DMS53 (cell line): ENCODE results near the gene WT1.
"Not testable (repeated sequence)": the region's sequence is repeated elsewhere in the genome, so short reads cannot be mapped to it uniquely, and the experiment has no call there.

Source experiments
- DNase-seq: peaks from one replicate; lab custom pipeline; 2025; lab: John Stamatoyannopoulos, UW

Gene WT1

GRCh38 chr11:32435511-32435941 is at the start of gene WT1:
WT1 (minus strand) TSS chr11:32435539.
- DNase-seq, result peak; percentile 22

- no peak for DNase-seq
Observed at GRCh38 chr11:32479291-32479690, 44.0 kb upstream of the WT1 start.

- no peak for DNase-seq
Observed at GRCh38 chr11:32478277-32478731, 43.0 kb upstream of the WT1 start.

GRCh38 chr11:32473282-32473909 is 38.1 kb upstream of the WT1 start:
- DNase-seq, result no peak

- DNase-seq, result no peak
Observed at GRCh38 chr11:32472226-32472625, 36.9 kb upstream of the WT1 start.

GRCh38 chr11:32471544-32471943 is 36.2 kb upstream of the WT1 start:
- not testable (repeated sequence) for DNase-seq

DNA sequence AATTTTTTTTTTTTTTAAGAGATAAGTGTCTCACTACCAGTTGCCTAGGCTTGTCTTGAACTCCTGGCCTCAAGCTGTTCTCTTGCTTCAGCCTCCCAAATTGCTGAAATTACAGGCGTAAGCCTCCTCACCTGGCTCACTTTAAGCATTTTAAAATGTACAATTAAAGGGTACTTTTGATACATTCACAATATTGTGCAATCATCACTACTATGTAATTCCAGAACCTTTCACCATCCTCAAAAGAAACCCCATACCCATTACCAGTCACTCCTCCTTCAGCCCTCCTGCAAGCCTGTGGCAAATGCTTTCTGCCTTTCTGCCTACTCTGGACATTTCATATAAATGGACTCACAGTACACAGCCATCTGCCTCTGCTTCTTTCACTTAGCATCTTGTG is 34.5 kb upstream of the WT1 start:
- no peak for DNase-seq

- DNase-seq, result no peak
Observed at GRCh38 chr11:32466279-32466915, 31.1 kb upstream of the WT1 start.

GRCh38 chr11:32464078-32464477 is 28.7 kb upstream of the WT1 start:
- no peak for DNase-seq

- no peak for DNase-seq
Observed at GRCh38 chr11:32462011-32462690, 26.8 kb upstream of the WT1 start.

DNA sequence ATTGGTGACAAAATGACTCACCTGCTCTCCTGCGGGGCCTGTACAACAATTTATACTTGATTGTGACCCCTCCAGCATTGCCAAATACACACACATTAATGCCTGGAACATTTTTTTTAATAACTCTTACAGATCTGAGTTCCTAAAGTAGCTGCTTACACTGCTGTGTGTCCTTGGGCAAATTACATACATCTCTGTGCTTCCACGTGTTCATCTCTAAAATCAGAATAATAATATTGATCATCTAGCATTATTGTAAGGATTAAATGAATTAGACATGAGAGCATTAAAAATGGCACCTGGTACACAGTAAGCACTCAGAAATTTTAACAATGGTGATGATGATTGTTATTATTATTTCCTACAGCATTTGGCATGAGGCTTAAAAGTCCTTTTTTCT is 21.5 kb upstream of the WT1 start:
- DNase-seq, result no peak

DNA sequence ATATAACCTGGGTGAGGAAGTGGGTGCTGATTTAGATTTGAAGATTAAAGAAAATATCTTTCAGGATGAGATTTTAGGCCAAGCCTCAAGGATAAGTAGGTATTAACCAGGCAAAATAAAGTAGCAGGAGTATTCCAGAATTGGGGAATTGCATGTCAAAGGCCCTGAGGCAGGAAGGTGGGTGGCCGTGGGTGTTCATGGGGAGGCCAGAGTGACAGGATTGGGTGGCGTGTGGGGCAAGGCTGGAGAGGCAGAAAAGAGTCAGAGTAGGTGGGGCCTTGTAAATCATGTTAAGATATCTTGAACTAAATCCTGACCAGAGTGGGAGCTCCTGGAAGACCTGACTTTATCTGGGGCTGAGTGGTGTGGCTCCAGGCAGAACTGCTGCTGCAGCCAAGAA is 19.7 kb upstream of the WT1 start:
- DNase-seq, result no peak

- no peak for DNase-seq
Observed at GRCh38 chr11:32451808-32452207, 16.5 kb upstream of the WT1 start.

DNA sequence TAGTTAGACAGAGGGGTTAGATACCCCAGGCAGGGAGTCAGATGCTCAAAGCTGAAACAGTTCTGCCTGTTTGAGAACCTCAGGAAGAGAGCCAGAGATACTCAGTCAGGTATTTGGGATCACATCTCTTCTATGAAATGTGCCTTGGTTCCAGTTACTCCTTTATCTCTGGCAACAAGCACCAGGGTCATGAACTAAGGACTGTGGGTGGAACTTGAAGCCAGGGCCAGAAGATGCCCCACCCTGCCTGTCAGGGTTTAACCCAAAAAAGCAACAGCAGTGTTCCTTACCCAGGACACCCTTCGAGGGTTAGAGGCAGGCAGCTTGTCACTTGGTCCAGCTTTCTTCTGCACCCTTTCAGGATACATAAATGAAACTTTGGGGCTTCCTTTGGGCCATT is 15.0 kb upstream of the WT1 start:
- no peak for DNase-seq

DNA sequence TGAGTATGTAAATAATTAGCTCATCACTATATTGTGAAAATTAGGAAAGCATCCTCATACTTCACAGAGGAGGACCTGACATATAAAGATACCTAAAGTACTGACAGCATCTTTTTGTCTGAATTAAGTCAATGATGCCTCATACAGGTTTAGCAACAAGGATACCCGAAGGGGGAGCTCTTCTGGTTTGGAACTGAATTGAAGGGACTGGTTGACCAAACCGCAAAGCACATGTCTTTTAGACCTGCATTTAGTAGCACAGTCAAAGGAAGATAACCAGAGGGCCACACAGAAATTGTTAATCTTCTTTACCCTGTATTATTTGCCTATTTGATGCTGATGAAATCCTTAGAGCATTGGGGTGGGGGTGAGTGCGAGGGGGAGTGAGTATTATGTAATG is 12.9 kb upstream of the WT1 start:
- peak; percentile 32 for DNase-seq

DNA sequence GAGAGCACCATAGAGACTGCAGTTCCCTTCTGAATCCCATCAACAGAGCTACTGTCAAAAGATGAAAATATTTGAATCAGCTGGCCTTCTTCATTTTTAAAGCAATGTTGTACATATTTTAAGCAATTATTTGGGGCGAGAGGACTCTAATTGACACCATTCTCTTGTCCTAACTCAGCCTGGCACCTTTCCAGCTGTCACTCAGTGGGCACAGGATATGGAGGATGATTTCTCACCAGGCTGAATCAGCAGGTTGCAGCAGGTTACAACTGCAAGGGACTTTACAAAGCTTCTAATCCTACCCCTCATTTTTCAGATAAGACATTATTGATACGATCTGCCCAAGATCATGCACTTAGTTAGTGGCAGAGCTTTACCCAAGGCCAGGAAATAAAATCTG is 11.9 kb upstream of the WT1 start:
- DNase-seq, result no peak

- DNase-seq, result no peak
Observed at GRCh38 chr11:32446227-32446626, 10.9 kb upstream of the WT1 start.

GRCh38 chr11:32444186-32444585 is 8.8 kb upstream of the WT1 start:
- no peak for DNase-seq

GRCh38 chr11:32440916-32441315 is 5.6 kb upstream of the WT1 start:
- no peak for DNase-seq

- DNase-seq, result no peak
Observed at GRCh38 chr11:32440312-32440908, 5.1 kb upstream of the WT1 start.

GRCh38 chr11:32439501-32440210 is 4.3 kb upstream of the WT1 start:
- no peak for DNase-seq

DNA sequence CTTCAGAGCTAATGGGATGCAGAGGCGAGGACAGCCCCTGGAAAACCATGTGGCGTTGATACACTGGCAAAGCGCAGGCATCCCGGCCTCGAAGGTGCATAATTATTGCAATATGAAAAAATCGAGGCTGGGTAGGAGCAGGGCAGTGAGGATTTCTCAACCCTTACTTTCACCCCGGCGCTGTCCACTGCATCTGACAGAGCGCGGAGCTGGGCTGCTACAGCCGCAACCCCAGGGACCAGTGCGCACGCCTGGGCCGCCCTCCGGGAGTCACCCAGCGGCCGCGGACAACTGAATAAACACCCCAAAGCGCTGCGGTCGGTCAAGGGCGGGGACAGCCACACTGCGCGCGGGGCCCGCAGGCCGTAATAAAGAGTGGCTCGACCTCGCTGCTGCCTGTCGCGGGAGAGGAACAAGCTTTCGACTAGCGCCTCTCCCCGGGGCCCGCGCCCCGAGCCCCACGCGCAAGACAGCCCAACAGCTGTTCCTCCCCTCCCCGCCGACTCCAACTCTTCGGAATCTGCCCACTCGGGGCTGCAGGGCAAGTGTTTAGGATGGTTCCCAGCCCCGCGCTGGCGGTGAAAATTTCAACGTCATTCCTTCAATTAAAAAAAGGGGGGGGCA is 3.6 kb upstream of the WT1 start:
- DNase-seq, result peak; percentile 28
